Trophoblast cell (in vitro differentiated cells and primary cell): Measurements from ENCODE around the gene MIS18A.
"Not testable (repeated sequence)": the region's sequence is repeated elsewhere in the genome, so short reads cannot be mapped to it uniquely, and the experiment has no call there.

Source experiments
- DNase-seq, 2 donors: peaks; one replicate each; pipeline ENCODE4 v3.0.0-alpha.2; 2016
- H2AFZ ChIP-seq: 2 replicates; pipeline ENCODE4 v1.6.1; 2013; ENCODE audit warnings: low read length, moderate library complexity, mild to moderate bottlenecking; ENCODE audit not compliant: insufficient read depth, poor library complexity
- H2AK5ac ChIP-seq: 2 replicates; pipeline ENCODE4 v1.6.1; 2013; ENCODE audit warnings: mild to moderate bottlenecking, low read length
- H2BK120ac ChIP-seq: 2 replicates; pipeline ENCODE4 v1.6.1; 2013; ENCODE audit warnings: low read length, mild to moderate bottlenecking, moderate library complexity; ENCODE audit not compliant: insufficient read depth, poor library complexity
- H2BK12ac ChIP-seq: 2 replicates; pipeline ENCODE4 v1.6.1; 2013; ENCODE audit warnings: mild to moderate bottlenecking, low read length, moderate library complexity
- H2BK5ac ChIP-seq: 2 replicates; pipeline ENCODE4 v1.6.1; 2013; ENCODE audit warnings: low read length, low read depth, moderate library complexity, mild to moderate bottlenecking; ENCODE audit not compliant: poor library complexity
- H3K14ac ChIP-seq: 2 replicates; pipeline ENCODE4 v1.6.1; 2013; ENCODE audit warnings: mild to moderate bottlenecking, low read length
- H3K18ac ChIP-seq: 2 replicates; pipeline ENCODE4 v1.6.1; 2013; ENCODE audit warnings: mild to moderate bottlenecking, low read length
- H3K23ac ChIP-seq: 2 replicates; pipeline ENCODE4 v1.6.1; 2013; ENCODE audit warnings: low read length
- H3K27ac ChIP-seq: 2 replicates; pipeline ENCODE4 v1.5.1; 2013; ENCODE audit warnings: low read depth, mild to moderate bottlenecking, inconsistent platforms, low read length, moderate library complexity
- H3K27me3 ChIP-seq: 2 replicates; pipeline ENCODE4 v1.6.1; 2013; ENCODE audit warnings: inconsistent platforms, mild to moderate bottlenecking, low read length, moderate library complexity; ENCODE audit not compliant: insufficient read depth
- H3K36me3 ChIP-seq, 2 experiments: 1 replicate in 1 of 2; 2 replicates in 1 of 2; pipeline ENCODE4 v1.6.1; 2013; ENCODE audit warnings: low read length in 2 of 2, mild to moderate bottlenecking in 2 of 2, moderate library complexity in 1 of 2; ENCODE audit not compliant: insufficient read depth in 2 of 2, control insufficient read depth in 1 of 2
- H3K4ac ChIP-seq: 2 replicates; pipeline ENCODE4 v1.6.1; 2013; ENCODE audit warnings: low read depth, mild to moderate bottlenecking, low read length, moderate library complexity
- H3K4me1 ChIP-seq, 2 experiments: 1 replicate in 1 of 2; 2 replicates in 1 of 2; pipeline ENCODE4 v1.6.1; 2013; ENCODE audit warnings: low read length in 2 of 2, mild to moderate bottlenecking in 2 of 2, moderate library complexity in 1 of 2; ENCODE audit not compliant: insufficient read depth in 2 of 2, control insufficient read depth in 1 of 2
- H3K4me2 ChIP-seq: 2 replicates; pipeline ENCODE4 v1.6.1; 2013; ENCODE audit warnings: inconsistent platforms, mild to moderate bottlenecking, low read length, moderate library complexity
- H3K4me3 ChIP-seq: 2 replicates; pipeline ENCODE4 v1.5.1; 2013; ENCODE audit warnings: mild to moderate bottlenecking, low read depth, low read length, inconsistent platforms
- H3K79me1 ChIP-seq: one replicate; pipeline ENCODE4 v1.6.1; 2013; ENCODE audit warnings: low read length
- H3K79me2 ChIP-seq: 2 replicates; pipeline ENCODE4 v1.6.1; 2013; ENCODE audit warnings: low read length, mild to moderate bottlenecking; ENCODE audit not compliant: control insufficient read depth, insufficient read depth, poor library complexity
- H3K9ac ChIP-seq: 2 replicates; pipeline ENCODE4 v1.6.1; 2013; ENCODE audit warnings: mild to moderate bottlenecking, low read length
- H3K9me3 ChIP-seq: 2 replicates; pipeline ENCODE4 v1.6.1; 2013; ENCODE audit warnings: low read depth, mild to moderate bottlenecking, control low read depth, inconsistent platforms, low read length; ENCODE audit not compliant: insufficient read depth
- H4K12ac ChIP-seq: 2 replicates; pipeline ENCODE4 v1.6.1; 2013; ENCODE audit warnings: low read depth, mild to moderate bottlenecking, low read length, moderate library complexity
- H4K8ac ChIP-seq: 2 replicates; pipeline ENCODE4 v1.6.1; 2013; ENCODE audit warnings: low read depth, mild to moderate bottlenecking, low read length, moderate library complexity
- H4K91ac ChIP-seq: one replicate; pipeline ENCODE4 v1.6.1; 2013; ENCODE audit warnings: low read depth, mild to moderate bottlenecking, low read length, moderate library complexity
- WGBS: extraction: QIAGEN DNeasy Blood & Tissue Kit; methylation state at CpG from one replicate; pipeline ENCODE4 v1.1.7; 2013; ENCODE audit warnings: missing lambda C conversion rate; ENCODE audit not compliant: insufficient read length, insufficient coverage; ENCODE audit errors: extremely low coverage; 5-methylcytosine and 5-hydroxymethylcytosine counted together

Gene MIS18A

GRCh38 chr21:32310976-32311375 lies 32.1 kb upstream of the MIS18A start:
- H3K4me3 ChIP-seq: not testable (repeated sequence)

DNA sequence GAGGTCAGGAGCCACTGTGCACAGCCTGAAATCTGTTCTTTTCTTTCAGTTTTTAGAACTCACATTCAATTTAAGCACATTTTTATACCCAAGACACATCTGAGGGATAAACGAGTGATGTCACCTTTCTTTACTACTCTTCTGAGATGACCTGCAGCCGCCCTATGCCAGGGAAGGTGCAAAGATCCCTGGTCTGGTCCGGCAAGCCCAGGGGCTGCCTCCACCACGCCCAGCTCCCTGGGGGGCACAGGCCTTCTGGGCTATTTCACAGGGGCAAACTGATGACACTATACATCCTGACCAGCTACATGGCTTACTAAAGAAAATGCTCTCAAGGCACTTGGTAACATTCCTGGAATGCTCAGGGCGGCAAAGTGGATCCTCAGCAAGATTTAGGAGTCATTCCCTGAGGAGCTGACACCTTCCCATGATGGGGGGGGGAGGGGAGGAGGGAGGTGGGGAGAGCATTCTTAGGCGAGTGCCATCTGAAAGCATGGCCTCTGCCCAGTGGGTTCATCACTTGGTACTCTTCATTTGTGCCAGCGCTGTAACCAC lies 31.1 kb upstream of the MIS18A start:
- H3K9me3 ChIP-seq: peaks cover 3% of the 10 kb centered on the region
- H3K27ac ChIP-seq: no peak overlapping the region
- H3K4me1 ChIP-seq: peaks cover 0 to 8% of the 10 kb centered on the region in 2 experiments
- no peak overlapping the region for H3K4ac ChIP-seq
- DNase-seq: no peak
- H2BK12ac ChIP-seq: no peak overlapping the region
- no peak overlapping the region for H4K12ac ChIP-seq
- H3K79me2 ChIP-seq: no peaks in the 10 kb centered on the region
- H2AK5ac ChIP-seq: no peak overlapping the region
- no peak overlapping the region for H2AFZ ChIP-seq
- H2BK120ac ChIP-seq: no peak overlapping the region
- H2BK5ac ChIP-seq: no peak overlapping the region
- no peak overlapping the region for H3K9ac ChIP-seq
- peaks cover 15 to 24% of the 10 kb centered on the region in 2 experiments for H3K36me3 ChIP-seq
- no peak overlapping the region for H3K4me2 ChIP-seq
- no peaks in the 10 kb centered on the region for H3K79me1 ChIP-seq
- H3K4me3 ChIP-seq: no peak overlapping the region
- no peak overlapping the region for H3K23ac ChIP-seq
- H4K8ac ChIP-seq: no peak overlapping the region
- H3K27me3 ChIP-seq: no peaks in the 10 kb centered on the region
- WGBS: no CpG with 5 or more reads among the region's 7 CpGs
- no peak overlapping the region for H4K91ac ChIP-seq
- H3K14ac ChIP-seq: no peak overlapping the region
- H3K18ac ChIP-seq: no peak overlapping the region

More at GRCh38 chr21:32310976-32311375, 32.1 kb upstream of the MIS18A start:
- H4K12ac ChIP-seq, H4K8ac ChIP-seq, H2AK5ac ChIP-seq, H3K4me2 ChIP-seq, H3K79me2 ChIP-seq, H3K9ac ChIP-seq, H2BK120ac ChIP-seq, H3K23ac ChIP-seq, H3K14ac ChIP-seq, H2AFZ ChIP-seq, H3K9me3 ChIP-seq, H4K91ac ChIP-seq, H3K18ac ChIP-seq, DNase-seq, H3K4me1 ChIP-seq, H2BK5ac ChIP-seq, H3K79me1 ChIP-seq, H3K27ac ChIP-seq, H3K4ac ChIP-seq, H3K27me3 ChIP-seq, H2BK12ac ChIP-seq: not testable (repeated sequence)
- WGBS: no CpG with 5 or more reads among the region's 9 CpGs
- peaks cover 19 to 29% of the 10 kb centered on the region in 2 experiments for H3K36me3 ChIP-seq

- H3K9me3 ChIP-seq: no peaks in the 10 kb centered on the region
- DNase-seq: no peak
- H2BK120ac ChIP-seq: no peak overlapping the region
- H3K23ac ChIP-seq: no peak overlapping the region
- no peak overlapping the region for H3K4ac ChIP-seq
- H2BK12ac ChIP-seq: no peak overlapping the region
- peaks cover 0 to 8% of the 10 kb centered on the region in 2 experiments for H3K4me1 ChIP-seq
- H3K18ac ChIP-seq: no peak overlapping the region
- H3K36me3 ChIP-seq: peaks cover 9 to 18% of the 10 kb centered on the region in 2 experiments
- no peaks in the 10 kb centered on the region for H3K27me3 ChIP-seq
- no peak overlapping the region for H2AK5ac ChIP-seq
- H2BK5ac ChIP-seq: no peak overlapping the region
- no peak overlapping the region for H2AFZ ChIP-seq
- H4K12ac ChIP-seq: no peak overlapping the region
- no peak overlapping the region for H3K4me3 ChIP-seq
- no peak overlapping the region for H3K4me2 ChIP-seq
- H3K9ac ChIP-seq: no peak overlapping the region
- H4K8ac ChIP-seq: no peak overlapping the region
- no peaks in the 10 kb centered on the region for H3K79me2 ChIP-seq
- WGBS: no CpG with 5 or more reads among the region's 10 CpGs
- H3K14ac ChIP-seq: no peak overlapping the region
- H3K79me1 ChIP-seq: no peaks in the 10 kb centered on the region
- no peak overlapping the region for H3K27ac ChIP-seq
- no peak overlapping the region for H4K91ac ChIP-seq
Measured at GRCh38 chr21:32308696-32309095, 29.8 kb upstream of the MIS18A start.

GRCh38 chr21:32307706-32308105 lies 28.9 kb upstream of the MIS18A start:
- Histone ChIP-seq H2BK120ac (no peak overlapping the region), H4K8ac (no peak overlapping the region), H2BK5ac (no peak overlapping the region), H2AFZ (no peak overlapping the region), H3K27ac (no peak overlapping the region), H3K36me3 (peaks cover 9 to 16% of the 10 kb centered on the region in 2 experiments), H3K14ac (no peak overlapping the region), H3K9me3 (no peaks in the 10 kb centered on the region), H3K79me2 (no peaks in the 10 kb centered on the region), H3K79me1 (no peaks in the 10 kb centered on the region), H2BK12ac (no peak overlapping the region), H2AK5ac (no peak overlapping the region), H3K4me3 (no peak overlapping the region), H3K18ac (no peak overlapping the region), H4K91ac (no peak overlapping the region), H3K23ac (no peak overlapping the region), H3K4me1 (peaks cover 0 to 8% of the 10 kb centered on the region in 2 experiments), H3K27me3 (no peaks in the 10 kb centered on the region), H3K4ac (no peak overlapping the region), H4K12ac (no peak overlapping the region), H3K4me2 (no peak overlapping the region), H3K9ac (no peak overlapping the region)
- WGBS: no CpG with 5 or more reads among the region's 4 CpGs
- DNase-seq: no peak
